NCI-H226 (cell line): ENCODE data around the gene TCF7L2.
A peak's percentile ranks its signal among the peaks of the same experiment; 100 is the strongest.

ENCODE experiments used
- DNase-seq: peaks from one replicate; pipeline ENCODE4 v3.0.0-alpha.2; 2015

TCF7L2 gene

GRCh38 chr10:113068178-113068890 lies 118.3 kb downstream of the TCF7L2 start:
- no peak for DNase-seq

- peak; percentile 90 for DNase-seq
These were observed 119.5 kb downstream of the TCF7L2 start for GRCh38 chr10:113069595-113069994.

DNA sequence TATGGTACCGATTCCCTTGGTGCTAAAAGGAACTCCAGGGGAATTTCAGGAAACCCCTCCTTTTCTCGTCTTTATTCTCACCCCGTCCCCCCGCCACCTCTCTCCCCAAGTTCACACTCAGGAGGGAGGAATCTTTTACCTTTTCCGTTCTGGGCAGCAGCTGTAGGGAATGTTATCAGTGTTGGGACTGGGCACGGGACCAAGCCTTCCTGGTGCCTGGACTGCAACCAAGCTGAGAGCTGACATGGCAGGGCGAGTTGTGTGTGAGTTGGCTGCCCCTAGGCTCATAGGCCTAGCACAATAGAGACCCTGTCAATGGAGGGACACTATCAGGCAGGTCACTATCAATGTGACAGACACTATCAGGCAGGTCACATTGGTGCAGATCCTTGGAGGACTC lies 121.4 kb downstream of the TCF7L2 start:
- DNase-seq, result peak; percentile 77

- DNase-seq, result peak; percentile 90
These were observed 123.6 kb downstream of the TCF7L2 start for GRCh38 chr10:113073549-113074189.

DNA sequence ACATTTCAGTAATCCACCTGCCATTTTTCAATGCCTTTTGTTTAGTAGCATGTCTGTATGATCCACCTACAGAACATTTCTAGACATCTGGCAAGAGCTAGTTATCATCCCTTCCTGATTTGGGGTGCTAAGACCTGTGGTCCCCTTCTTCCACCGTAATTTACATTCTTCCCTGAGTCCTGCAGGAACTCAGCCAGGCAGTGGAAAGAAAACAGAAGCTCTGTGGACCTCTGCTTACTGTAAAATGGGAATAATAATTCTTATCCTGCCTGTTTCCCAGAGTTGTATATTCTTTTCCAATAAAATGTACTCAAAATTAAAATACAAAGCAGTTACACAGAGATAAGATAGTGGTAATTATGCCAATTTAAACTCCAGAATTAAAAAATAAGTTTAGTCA lies 126.9 kb downstream of the TCF7L2 start:
- DNase-seq, result no peak

GRCh38 chr10:113078282-113078907 lies 128.3 kb downstream of the TCF7L2 start:
- no peak for DNase-seq

- no peak for DNase-seq
These were observed 130.2 kb downstream of the TCF7L2 start for GRCh38 chr10:113080061-113080924.

DNA sequence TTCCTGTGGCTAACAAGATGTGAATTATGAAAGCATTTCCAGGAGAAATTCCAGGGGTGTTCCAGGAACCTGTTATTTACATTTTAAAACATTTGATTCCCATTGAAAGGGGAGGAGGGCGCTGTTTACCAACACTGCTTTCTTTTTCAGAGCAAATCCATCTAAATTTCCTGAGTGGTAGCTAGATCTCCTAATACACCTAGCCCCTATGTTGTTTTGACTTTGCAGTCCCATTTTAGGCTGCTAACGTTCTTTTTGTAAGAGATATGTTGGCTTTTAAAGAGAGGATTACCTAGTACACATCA lies 130.8 kb downstream of the TCF7L2 start:
- no peak for DNase-seq

- no peak for DNase-seq
These were observed 134.0 kb downstream of the TCF7L2 start for GRCh38 chr10:113084031-113084430.

DNA sequence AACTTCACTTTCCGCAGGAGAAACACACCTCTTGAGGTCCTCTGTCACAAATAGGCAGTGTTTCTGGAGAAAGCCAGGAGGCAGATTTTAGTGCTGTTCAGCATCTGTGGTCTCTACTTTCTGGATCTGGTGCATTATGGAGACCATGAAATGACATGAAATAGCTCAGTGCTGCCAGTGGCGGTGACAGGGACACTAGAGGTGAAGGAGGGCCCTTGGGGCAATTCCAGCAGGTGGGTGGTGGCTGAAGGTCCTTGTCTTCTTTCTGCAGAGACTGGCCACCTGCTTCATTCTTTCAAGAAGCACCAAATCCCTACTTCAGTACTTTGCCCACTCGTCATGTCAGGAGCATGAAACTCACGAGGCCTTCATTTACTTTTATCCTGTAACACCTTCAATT lies 135.7 kb downstream of the TCF7L2 start:
- DNase-seq, result no peak

DNA sequence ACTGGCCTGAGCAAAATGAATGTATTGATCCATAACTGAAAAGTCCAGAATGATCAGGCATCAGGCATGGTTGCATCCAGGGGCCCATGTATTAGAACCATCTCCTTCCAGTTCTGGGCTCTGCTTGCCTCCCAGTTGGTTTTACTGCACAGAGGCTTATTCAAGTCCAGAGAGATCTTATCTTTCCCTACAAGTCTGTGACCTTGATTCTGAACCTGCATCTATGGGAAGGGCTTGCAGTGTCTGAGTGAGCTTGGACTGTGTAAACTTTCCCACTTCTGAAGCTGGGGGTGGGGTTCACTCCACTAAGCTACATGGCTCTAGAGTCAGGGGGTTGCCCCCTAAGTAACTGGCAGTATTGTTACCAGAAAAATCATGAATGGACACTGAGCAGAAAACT lies 136.2 kb downstream of the TCF7L2 start:
- DNase-seq, result no peak

DNA sequence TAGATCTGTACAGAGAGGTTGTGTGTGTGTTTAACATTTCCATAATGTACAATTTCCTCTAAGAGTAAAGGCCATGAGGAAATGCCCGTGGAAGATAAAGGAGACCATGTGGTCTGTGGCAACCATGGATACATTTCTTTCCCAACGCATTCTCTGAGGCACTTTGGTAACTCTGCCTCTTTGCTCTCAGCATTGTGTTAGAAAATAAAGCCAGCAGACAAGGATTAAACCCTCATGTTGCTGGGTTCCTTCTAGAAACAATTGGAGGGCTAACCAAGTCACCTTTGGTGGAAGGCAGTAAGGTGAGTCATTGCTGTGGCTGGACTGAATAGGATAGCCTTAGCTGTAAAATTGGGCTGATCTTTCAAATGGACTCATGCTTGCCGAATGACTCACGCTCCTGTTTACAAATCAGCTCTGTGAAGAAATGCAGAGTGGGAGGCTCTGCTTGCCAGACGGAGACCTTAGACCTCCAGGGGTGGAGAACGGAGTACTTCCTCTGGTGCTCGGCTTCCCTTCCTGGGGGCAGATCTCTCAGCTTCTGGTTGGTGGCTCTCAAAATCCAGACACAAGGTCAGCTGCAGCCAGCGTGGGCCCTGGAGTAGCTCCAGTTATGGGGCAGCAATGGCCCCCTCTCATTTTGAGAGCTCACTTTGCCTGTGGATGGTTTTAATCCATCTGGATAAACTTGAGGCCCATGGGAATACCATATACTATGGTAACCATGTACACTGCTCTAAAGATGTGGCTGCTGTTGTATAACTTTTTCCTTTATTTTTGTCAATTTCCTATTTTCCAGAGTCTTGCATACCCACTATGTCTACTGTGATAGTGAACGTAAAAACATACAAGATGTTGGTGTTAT lies 137.3 kb downstream of the TCF7L2 start:
- peak; percentile 91 for DNase-seq

- DNase-seq, result no peak
These were observed 138.1 kb downstream of the TCF7L2 start for GRCh38 chr10:113088194-113088593.

DNA sequence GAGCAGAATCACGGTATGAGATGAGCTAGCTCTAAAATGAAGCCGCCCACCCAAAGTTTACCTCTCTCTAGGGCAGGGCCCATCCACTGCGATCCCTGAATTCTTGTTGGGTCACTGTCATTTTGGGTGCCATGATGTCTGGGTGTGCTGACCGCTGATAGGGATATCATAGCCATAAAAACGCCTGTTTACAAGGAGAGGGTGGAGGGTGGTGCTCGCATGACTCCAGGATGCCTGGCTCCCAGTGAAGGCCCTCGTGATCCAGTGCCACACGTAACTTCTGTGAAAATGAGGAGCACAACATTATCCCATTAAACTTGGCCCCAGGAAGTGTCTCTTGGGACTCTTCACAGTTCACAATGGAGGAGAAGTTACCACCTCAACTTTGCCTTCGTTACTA lies 139.5 kb downstream of the TCF7L2 start:
- DNase-seq, result no peak

DNA sequence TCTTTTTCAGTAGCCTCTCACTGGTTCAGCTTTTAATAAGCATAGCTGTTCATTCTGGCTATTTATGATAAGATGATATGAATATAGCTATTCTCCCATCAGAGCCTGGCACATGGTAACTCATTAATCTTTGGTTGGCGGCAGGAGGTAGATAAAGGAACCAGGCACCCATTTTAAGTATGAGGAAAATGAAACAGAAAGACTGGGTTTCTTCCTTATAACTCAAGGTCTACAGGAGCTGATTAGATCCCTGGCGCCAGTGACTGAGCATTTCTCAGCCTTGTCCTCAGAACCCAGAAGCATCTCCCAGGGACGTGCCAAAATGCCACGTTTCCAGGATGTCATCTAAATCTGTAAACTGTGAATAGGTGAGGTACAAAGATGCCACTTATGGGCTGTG lies 141.9 kb downstream of the TCF7L2 start:
- peak; percentile 17 for DNase-seq

DNA sequence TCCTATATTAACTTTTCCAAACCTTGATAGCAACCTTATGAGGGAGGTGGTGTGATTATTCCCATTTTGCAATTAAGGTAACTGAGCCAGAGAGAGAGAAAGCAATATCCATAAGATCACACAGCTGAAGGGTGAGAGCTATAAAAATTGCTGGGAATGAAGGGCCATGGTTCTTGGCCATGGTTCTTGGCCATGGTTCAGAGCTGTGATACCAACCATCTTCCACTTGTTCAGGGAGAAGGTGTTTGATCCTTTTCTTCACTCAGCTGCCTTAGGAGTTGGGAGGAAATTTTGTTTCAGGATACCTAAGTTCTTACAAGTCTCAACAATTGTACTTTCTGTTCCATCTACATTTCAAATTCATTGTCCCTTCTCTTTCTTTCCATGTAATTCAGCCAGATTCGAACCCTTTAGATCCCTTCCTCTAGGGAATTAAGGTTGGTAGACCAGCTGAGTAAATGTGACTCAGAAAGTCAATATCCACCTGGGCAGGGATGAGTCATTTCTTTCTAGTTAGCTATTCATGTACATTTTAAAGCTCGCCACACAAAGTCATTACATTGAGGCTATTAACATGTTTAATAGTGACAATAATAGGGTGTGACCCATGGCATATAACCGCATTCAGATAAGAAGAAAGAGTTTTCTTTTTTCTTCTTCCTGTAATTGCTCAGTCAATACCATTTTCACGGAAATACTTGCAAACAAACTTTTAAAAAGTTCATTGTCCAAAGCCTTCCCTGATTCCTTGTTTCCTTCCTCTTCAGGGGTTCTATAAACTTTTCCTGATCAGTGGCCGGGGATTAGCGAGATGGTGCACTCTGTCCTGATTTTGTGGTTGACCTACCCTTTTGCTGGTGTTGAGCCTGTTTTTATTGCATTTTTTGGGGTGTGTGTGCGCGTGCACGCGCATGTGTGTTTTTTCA lies 143.4 kb downstream of the TCF7L2 start:
- DNase-seq, result peak; percentile 18

DNA sequence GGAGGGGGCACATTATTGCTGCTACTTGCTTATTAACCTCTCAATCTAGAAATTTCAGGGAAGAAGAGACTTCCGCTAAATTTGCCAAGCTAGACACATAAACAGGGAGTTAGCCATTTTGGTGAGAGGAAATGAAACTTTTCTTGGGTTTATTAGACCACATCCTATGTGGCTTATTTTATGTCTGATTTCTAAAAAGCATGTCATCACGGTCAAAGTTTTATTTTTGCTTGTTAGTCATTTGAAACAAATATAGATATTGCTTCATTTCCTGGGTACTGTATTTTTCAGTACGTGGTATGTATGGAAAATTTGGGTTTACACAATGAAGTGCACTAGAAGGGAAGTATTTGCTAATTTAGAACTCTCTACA lies 144.1 kb downstream of the TCF7L2 start:
- DNase-seq, result no peak

DNA sequence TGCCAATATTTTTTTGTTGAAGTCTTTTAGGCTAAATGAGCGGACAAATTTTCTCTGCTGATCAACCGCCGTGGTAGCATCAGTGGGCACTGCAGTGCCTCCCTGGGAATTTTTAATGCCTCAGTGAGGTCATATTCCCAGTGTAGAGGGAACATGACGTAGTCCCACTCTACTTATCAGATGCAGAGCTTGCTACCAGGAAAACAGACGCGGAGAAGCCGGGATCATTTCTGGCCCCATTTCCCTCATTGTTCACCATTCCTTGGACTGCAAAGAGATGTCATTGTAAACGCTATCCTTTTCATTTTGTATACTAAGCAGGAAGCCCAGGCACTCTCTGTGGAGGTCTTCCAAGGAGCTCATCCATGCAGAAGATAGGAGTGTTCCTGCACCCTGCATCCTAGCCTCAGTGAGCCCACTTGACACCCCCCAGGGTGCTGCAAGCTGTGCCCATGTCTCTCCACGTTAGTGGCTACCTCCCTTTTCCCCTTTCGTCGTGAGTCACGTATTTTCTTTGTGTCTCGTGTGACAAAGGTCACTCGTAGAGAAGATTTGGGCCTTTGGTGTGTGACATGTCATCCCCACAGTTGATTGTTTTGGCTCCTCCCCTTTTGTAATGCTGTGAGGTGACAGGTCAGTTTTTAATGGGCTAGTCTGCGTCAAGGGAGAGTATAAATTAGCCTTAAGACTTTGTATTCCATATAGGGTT lies 145.5 kb downstream of the TCF7L2 start:
- no peak for DNase-seq

GRCh38 chr10:113096128-113096996 lies 146.3 kb downstream of the TCF7L2 start:
- no peak for DNase-seq

- DNase-seq, result no peak
These were observed 147.0 kb downstream of the TCF7L2 start for GRCh38 chr10:113097036-113097435.
